NCI-H1417 treated with DMSO at 0.1 percent for 48 hours (cell line): ENCODE results near the gene WNT6.

Experiments used
- DNase-seq: peaks from one replicate; lab custom pipeline; 2025; lab: John Stamatoyannopoulos, UW

Gene WNT6

DNA sequence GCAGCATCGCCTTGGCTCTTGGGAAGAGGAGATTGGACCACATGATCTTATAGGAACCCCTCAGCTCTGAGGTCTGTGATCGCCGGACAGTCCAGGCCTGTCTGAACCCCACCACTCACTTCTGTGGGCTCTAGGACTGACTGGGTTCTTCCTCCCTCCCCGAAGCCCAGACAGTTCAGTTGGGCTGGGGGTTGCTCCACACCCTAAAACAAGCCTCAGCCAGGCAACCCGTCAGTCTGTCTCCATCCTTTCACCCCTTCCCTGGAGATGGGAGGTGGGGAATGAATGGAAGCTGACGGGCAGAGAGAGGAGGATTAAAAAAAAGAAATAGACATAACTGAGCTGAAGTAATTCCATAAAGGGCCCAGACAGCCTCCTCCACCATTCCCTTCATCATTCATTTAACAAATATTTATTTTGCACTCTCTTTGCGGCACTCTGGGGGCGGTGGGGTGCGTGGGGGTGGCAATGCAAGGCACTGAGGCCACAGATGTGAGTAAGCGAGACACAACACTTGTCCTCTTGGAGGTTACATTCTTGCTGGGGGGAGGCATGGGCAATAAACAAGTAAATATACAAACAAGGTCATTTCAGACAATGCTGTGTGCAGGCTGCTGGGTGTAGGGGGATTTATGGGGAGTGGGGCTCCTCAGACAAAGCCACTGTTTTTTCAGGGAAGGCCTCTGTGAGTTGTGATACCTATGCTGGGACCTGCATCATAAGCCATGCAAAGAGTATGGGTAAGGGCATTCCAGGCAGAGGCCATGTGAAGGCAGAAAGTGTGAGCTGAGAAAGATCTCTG lies 33.9 kb downstream of the WNT6 start:
- DNase-seq = no peak

DNA sequence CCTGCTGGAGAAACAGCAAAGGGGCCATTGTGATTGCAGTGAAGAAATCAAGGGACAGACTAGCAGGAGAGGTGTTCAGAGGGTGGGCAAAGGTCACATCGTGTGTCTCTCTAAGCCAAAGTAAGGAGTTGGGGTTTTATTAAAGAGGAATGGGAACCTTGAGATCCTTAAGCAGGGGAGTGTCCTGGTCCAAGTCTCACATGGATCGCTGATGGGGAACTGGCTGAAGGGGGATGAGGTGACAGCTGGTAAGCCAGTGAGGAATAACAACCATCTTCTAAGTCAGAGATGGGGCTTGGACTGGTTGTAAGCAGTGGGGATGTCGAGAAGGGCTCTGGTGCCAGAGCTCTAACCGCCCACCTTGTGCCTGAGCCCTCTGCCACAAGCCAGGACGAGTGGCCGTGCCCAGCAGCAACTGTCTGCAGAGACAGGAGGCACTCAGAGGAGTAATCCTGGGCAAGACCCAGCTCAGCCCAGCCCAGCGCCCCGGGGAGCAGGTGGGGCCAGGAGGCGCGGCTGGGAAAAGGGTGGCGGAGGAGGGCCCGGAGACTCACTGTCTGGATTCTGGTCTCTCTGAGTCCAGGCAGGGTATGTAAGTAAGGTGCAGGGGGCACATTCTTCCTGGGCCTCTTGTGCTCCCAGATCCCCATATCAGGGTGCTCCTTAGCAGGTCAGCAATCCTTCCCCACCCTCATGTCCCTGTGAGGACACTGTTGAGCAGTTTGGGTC lies 34.7 kb downstream of the WNT6 start:
- DNase-seq = no peak

DNA sequence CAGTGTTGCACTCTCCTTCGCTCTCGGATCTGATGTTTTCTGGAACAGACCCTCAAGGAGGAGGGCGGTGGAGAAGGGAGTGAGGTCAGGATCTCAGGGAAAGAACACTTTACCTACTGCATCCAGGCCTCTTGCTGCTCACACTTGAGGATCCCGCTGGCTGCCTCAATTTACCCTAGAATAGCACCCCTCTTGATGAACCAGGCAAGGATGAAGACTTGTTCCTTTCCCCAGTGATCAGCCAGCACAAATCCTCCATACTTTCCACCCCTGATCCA lies 35.2 kb downstream of the WNT6 start:
- DNase-seq = no peak

DNA sequence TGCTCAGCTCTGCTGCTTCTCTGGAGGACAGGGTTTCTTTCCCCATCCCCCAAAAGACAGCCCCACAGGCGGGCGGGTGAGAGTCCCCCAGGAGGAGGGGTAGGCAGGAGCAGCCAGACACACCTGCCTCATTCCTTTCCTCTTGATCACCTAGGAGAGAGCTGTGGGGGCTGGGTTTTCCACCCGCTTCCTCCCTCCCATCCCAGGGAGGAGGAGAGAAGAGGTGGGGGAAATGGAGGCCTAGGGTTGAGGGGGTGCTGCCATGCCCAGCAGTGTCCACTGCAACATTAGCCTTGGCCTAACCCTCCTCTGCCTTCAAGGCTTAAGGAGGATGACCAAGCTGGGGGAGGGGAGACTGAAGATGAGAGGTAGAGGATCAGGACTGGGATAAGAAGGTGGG lies 35.7 kb downstream of the WNT6 start:
- no peak for DNase-seq

DNA sequence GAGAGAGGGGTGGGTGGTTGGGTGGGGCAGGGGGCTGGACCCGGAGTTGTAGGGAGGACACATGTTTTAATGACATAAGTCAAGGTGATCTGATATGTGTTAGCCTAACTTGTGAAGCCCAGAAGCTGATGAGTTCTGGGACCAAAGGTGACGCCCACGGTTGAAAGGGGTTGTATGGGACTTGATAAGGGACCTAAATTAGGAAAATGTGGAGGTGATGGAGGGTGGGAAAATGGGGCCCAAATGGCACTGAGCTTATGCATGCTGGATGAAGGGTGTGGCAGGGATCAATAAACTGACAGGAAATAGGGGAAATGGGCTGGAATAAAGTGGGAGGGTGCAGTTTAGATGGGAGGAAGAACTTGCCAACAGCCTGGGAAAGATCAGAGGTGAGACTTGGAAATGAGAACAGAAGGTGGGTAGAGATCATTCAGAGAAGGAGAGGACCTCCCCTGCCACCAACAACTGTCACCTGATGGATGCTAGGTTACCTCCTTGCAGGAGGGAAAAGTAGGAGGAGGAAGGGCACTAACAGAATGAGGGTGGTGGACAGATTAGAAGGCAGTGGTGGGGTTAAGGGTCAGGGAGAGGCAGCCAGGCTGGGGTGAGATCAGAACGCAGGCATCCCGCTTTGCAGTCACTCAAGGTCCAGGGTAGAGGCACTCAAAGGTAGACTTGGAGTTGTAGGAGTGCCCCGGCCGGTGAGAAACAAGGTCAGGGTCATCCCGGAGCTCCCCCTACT lies 36.3 kb downstream of the WNT6 start:
- DNase-seq = no peak

DNA sequence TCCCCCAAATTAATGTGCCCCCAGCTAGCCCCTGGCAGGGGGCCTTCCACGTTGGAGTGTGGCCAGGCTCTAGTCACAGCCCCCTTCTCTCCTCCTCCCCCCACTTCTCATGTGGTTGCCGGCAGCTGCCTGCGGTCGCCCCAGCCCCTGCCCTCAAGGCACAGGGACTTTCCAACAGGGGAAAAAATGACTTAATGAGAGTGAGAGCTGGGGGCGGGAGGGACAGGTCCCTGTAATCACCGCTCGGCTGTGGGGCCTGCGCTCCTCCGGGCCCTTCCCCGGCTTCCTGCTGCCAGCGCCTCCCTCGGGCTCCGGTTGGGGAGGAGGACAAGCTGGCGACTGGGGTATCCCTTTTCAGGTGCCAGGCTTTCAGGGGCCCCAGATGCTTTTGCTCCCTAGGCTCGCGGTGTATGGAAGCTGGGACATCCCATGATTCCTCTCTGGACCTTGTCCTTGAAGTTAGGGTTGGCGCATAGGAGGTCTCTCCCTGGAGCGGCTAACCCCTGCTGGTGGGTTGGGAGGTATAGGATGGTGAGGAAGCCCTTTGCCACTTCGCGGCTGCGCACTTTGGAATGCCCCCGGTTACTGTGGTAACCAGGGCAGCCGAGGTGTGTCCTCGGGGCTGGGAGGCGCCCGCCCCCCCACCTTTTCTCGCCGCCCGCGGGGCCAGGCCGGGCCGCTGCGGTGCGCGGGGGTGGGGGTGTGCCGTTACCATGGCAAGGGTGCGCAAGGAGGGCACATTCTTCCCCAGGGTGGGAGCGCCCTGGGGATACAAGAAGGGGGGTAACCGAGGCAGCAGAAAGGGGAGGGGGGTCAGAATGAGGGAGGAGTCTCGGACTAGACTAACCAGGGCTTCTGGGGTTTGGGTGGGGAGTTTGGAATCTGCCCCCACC lies 37.1 kb downstream of the WNT6 start:
- DNase-seq = peak; percentile 56

DNA sequence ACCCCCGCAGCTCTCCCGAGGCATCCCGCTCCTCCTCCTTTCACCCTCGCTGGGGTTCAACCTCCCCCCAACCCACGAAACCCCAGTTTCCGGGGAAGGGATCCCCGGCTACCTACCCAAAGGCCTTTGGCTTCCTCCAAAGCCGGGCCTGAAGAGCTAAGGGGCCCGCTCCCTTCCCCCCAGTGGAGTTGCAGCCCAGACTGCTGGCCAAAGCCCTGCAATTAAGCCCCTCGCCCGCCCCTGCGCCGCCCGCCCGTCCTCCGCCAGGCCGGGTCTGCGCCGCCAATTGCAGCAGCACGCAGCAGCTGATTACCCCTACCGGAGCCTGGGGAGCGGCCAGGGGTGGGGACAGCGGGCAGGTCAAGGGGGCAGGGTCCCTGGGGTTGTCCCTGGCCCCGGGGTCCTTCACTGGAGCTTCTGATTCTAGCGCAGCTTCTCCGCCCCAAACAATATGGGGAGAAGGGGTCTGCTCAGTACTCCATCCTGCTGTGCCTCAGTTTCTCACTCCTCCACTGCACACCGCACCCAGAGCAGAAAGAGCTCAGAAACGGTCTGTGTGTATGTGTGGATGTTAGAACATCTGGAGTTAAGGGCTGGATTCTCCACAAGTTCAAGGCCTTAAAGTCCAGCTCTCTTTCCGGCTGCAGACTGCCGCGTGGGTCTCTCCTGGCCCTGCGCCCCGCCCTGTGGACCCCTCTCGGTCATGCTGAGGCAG lies 37.9 kb downstream of the WNT6 start:
- no peak for DNase-seq

DNA sequence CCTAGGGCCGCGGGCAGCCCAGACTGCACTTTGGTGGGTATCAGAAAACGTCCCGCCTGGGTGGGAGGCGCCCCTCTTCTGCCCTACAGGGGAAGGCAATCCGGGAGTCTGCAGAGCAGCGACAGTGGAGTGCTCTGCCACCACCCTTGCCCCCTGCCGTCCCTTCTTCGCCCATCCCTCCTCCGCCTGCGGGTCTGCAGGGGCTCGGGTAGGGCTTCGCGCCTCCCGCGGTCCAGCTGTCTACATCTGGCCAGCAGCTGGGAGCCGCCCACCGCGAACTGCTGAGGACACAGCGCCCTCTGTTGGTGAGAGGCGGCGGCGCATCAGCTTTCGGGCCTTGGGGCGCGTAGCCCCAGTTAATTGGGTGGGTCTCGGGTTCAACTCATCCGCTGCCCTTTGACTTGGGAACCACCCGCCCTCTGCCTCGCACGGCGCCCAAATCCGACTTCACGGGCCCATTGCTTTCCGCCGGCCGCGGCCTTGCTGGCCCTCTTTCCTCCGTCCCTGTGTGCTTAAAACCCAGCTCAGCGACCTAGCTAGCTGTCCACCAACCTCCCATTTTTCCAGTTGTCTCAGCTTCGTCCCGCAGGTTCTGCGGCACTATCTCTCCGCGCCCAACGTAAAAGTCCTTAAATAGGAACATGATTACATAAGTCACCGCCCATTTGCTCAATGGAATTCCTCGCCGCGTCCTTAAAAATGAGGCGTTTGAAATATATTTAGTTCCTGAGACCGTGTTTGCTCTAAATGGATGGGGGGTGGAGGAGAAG lies 38.7 kb downstream of the WNT6 start:
- DNase-seq = no peak

DNA sequence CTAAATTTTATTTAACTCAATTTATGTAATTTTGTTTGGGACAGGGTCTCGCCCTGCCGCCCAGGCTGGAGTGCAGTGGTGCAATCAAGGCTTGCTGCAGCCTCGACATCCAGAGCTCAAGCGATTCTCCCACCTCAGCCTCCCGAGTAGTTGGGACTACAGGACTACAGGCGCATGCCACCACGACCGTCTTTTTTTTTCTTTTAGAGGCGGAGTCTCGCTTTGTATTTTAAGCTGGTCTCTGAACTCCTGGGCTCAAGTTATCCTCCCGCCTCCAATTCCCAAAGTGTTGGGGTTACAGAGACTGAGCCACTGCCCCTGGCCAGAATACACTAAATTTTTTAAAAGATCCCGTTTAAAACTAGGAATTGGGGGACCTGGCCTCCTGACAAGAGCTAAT lies 39.5 kb downstream of the WNT6 start:
- no peak for DNase-seq

DNA sequence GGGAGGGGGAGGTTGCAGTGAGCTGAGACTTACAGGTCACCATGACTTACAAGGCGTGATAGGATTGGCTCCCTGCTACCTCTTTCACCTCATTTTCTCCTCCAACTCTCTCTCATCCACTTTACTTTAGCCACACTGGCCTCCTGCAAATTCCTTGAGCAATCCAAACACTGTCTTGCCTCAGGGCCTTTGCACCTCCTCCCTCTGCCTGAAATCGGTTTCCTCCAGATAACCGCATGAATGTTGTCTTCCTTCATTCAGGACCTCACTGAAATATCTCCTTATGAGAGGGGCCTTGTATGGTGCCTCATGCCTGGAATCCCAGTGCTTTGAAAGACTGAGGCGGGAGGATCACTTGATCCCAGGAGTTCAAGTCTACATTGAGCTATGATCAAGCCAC lies 42.8 kb downstream of the WNT6 start:
- DNase-seq = no peak

DNA sequence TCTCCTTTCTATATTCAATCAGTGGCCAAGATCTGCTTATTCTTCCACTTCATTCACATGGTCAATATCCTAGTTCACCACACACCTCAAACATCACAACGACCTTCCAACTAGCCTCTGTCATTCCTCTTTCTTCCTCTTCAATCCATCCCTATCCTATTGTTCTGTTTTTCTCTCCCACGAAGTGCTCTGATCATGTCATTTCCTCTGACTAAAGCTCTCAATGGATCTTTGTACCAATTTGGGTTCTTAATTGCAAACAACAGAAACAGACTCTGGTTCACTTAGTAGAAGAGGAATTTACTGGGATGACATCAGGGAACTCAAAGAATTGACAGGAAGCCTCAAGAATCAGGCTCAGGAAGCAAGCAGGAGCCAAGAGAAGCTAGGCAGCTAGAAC lies 44.6 kb downstream of the WNT6 start:
- DNase-seq = no peak

DNA sequence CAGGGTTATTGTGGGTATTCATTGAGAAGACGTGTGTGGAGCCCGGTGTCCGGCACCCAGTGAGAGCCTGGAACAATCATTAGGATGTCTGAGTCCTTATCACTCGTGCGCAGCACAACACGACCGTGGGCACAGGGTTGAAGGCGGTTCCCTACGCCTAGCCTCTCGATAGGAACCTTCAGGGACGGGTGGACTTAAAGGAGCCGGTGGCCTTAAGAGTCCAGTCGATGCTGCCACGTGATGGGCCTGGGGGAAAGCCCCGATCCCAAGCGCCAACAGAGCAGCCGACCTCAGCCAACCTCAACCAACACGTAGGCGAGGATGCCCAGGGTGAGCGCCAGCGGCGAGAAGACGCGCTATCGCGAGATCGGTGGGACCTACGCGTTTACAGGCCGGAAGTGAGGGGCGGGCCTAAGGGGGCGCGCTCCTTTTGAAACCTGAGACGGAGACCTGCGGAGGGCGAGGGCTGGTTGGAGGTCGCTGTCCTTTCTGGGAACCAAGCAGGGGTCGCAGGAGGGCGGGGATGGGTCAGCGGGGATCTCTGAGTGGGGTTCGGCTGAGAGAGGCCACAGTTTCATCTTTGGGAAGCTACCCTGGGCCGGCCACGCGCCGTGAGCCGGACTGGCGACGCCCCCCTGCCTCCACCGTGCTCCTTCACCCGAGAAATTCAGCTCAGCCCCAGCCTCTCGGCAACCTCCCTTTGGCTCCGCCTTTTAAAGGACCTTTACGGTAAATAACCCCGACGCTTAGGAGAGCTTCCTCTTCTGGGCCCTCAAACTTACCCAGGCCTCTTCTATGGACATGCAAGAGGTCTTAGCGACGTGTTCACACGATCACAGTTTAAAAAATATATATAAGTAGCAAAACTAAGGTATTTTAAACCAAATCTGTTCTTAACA lies 49.4 kb downstream of the WNT6 start:
- peak; percentile 86 for DNase-seq

DNA sequence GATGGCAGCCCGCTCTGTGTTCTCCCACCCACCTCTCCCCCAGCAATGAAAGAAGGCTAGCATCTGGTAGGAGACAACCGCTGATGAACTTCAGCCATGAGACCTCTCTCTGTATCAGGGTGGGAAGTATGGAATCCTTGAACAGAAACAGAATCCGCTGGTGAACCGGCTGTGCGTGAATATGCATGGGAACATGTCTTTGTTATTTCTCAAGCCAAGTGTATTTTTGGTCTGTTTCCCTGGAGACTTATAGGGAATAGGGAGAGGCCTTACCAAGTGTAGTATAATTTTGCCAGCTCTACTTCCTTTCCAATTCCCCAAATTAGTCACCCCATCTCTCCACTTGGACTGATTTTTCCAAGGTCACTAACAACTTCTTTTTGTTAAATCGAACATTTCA lies 51.1 kb downstream of the WNT6 start:
- DNase-seq = no peak

DNA sequence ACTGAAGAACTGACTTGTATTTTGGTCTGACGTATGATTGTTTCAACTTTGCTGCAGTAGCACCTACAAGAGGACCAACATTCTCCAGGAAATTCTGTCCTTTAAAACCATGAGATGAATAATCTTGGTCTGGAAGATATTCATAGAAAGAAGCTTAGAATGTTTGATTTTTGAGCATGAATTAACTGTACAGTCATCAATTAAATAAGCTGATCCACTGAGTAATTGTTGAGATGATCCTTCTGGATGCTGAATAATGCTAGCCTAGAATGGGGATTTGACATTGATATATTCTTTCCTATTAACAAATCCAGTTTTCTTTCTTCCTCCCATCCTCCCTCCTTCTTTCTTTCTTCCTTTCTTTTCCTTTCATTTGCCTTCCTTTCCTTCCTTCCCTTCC lies 60.9 kb downstream of the WNT6 start:
- DNase-seq = no peak
